Mucosa of descending colon (tissue), 3 donors: Measurements from ENCODE around the gene PIGU. TPM values are rescaled to one million over a fixed set of nuclear protein-coding genes. Genes with fewer than 3 reads are reported as not detected.
"Not testable (repeated sequence)": the region's sequence is repeated elsewhere in the genome, so short reads cannot be mapped to it uniquely, and the experiment has no call there.

Experiments
- ATAC-seq: fragments of 200-7000 bp; cut with Tn5 transposase; one replicate; pipeline ENCODE4 v1.9.1; 2020; ENCODE audit warnings: mild to moderate bottlenecking, moderate library complexity
- DNase-seq, 3 donors: peaks; one replicate each; pipeline ENCODE4 v3.0.0-alpha.2; 2020
- H3K36me3 ChIP-seq: fragments of 200-600 bp; one replicate; pipeline ENCODE4 v1.8.0; 2021; ENCODE audit warnings: low read depth, mild to moderate bottlenecking
- H3K4me1 ChIP-seq: fragments of 200-600 bp; one replicate; pipeline ENCODE4 v1.8.0; 2021; ENCODE audit warnings: low read depth, mild to moderate bottlenecking
- H3K4me3 ChIP-seq: fragments of 200-600 bp; one replicate; pipeline ENCODE4 v1.8.0; 2021; ENCODE audit warnings: mild to moderate bottlenecking
- H3K9me3 ChIP-seq: fragments of 200-600 bp; one replicate; pipeline ENCODE4 v1.8.0; 2021; ENCODE audit warnings: mild to moderate bottlenecking
- CTCF ChIP-seq: fragments of 200-600 bp; IDR thresholded peaks from one replicate; pipeline ENCODE4 v1.8.0; 2022; ENCODE audit warnings: antibody characterized with exemption, mild to moderate bottlenecking
- intact Hi-C, 2 donors: fragments of 100-400 bp; cut with DNase I in 1 of 2; cut with micrococcal nuclease in 1 of 2; formaldehyde crosslinking; loops; one replicate each; pipeline versions ENCODE4 v1.11.0 to v1.11.1; 2022; cut with DNase I, micrococcal nuclease
- total RNA-seq, 3 donors: library from RNA; stranded (reverse); fragmentation: NEBNext Ultra II Directional in 2 of 3; extraction: Animal tissue kit (Norgen Biotek cat#: 25700) in 2 of 3; gene quantifications; one replicate each; pipeline versions ENCODE4 v1.2.1 to v1.2.4, GENCODE V29; 2021 to 2023
- donor health status: DM: no; HTN: no; CAD: no; lungs with moderate emphysema.
- donor health status: DM: no; HTN: no; CAD: no.
- donor health status: DM: no; HTN: yes; CAD: no.

Gene PIGU
- total RNA-seq, 3 donors from 2014 or later: 14.4 to 26.3 (median 24.3) TPM

- intact Hi-C loops: no loop called here
Observed at GRCh38 chr20:34717230-34718095, 40.6 kb upstream of the PIGU start.

GRCh38 chr20:34716921-34717229 is 40.0 kb upstream of the PIGU start:
- intact Hi-C loops: no loop called here
- Histone ChIP-seq H3K4me1 (no peaks in the 10 kb centered on the region), H3K9me3 (no peaks in the 10 kb centered on the region), H3K36me3 (no peaks in the 10 kb centered on the region), H3K4me3 (no peak overlapping the region)
- no peak for DNase-seq
- no peak for ATAC-seq
- TF ChIP-seq CTCF: no peak

More at GRCh38 chr20:34717230-34718095, 40.6 kb upstream of the PIGU start:
- DNase-seq (no peak), ATAC-seq (no peak)
- no peak for TF ChIP-seq CTCF
- no peaks in the 10 kb centered on the region for H3K9me3 ChIP-seq
- H3K4me1 ChIP-seq: no peaks in the 10 kb centered on the region
- no peak overlapping the region for H3K4me3 ChIP-seq
- no peaks in the 10 kb centered on the region for H3K36me3 ChIP-seq

GRCh38 chr20:34715384-34715783 is 38.5 kb upstream of the PIGU start:
- H3K4me1 ChIP-seq: peaks cover 1% of the 10 kb centered on the region
- no peak for TF ChIP-seq CTCF
- intact Hi-C loops: no loop called here
- DNase-seq (no peak), ATAC-seq (no peak)
- no peaks in the 10 kb centered on the region for H3K9me3 ChIP-seq
- H3K36me3 ChIP-seq: no peaks in the 10 kb centered on the region
- no peak overlapping the region for H3K4me3 ChIP-seq

DNA sequence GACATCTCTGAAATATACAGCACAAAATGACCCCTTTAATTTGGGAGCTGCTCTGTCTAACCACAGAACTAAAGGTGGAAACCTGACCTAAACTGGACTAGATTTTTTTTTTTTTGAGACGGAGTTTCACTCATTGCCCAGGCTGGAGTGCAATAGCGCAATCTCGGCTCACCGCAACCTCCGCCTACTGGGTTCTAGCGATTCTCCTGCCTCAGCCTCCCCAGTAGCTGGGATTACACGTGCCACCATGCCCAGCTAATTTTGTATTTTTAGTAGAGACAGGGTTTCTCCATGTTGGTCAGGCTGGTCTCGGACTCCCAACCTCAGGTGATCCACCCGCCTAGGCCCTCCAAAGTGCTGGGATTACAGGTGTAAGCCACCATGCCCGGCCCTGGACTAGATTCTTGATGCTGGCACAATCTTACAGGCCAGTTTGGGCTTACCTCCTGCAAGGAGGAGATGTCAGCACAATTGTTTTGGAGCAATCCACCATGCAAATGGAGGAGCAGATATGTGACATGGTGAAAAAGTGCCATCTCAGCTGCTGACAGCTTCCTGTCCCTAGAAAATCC is 37.1 kb upstream of the PIGU start:
- ATAC-seq, DNase-seq, H3K4me1 ChIP-seq, H3K4me3 ChIP-seq, H3K36me3 ChIP-seq, H3K9me3 ChIP-seq, intact Hi-C loops: not testable (repeated sequence)

GRCh38 chr20:34713194-34713943 is 36.5 kb upstream of the PIGU start:
- Histone ChIP-seq H3K9me3 (no peaks in the 10 kb centered on the region), H3K36me3 (no peaks in the 10 kb centered on the region), H3K4me3 (no peak overlapping the region), H3K4me1 (peaks cover 8% of the 10 kb centered on the region)
- ATAC-seq (no peak), DNase-seq (no peak)
- intact Hi-C loops: no loop called here
- no peak for TF ChIP-seq CTCF
